ENCODE results near the gene TOMM6. TPM values are rescaled to one million over a fixed set of nuclear protein-coding genes. Genes with fewer than 3 reads are reported as not detected.

TOMM6 gene
- total RNA-seq, 1 experiment from 2014 or later: 192 TPM

- no peaks in the 10 kb centered on the region for H3K27me3 ChIP-seq (replicated peaks)
- no peak overlapping the region for H3K27ac ChIP-seq
- no peaks in the 10 kb centered on the region for H3K4me1 ChIP-seq (replicated peaks)
- no peak for DNase-seq (ENCODE audit: low read depth in 1 of 2, low spot score in 2 of 2)
- no peaks in the 10 kb centered on the region for H3K36me3 ChIP-seq
- no peaks in the 10 kb centered on the region for H3K9me3 ChIP-seq (replicated peaks)
- no peak overlapping the region for H3K4me3 ChIP-seq
Observed at GRCh38 chr6:41836660-41837052, 49.2 kb downstream of the TOMM6 start.

Other genes starting within 250 kb of the TOMM6 start
- gene FOXP4, start 241.3 kb upstream of the TOMM6 start, total RNA-seq (2014; rRNA removed; shearing (Covaris generic)): 3.9 and 5.1 TPM in 2 replicates
- gene MDFI, start 149.2 kb upstream of the TOMM6 start, total RNA-seq (2014; rRNA removed; shearing (Covaris generic)): not detected in 2 replicates
- 3.4 and 6.5 TPM in 2 replicates for gene TFEB, start 52.1 kb upstream of the TOMM6 start, total RNA-seq (2014; rRNA removed; shearing (Covaris generic))
- not detected in 2 replicates for gene PGC, start 40.3 kb upstream of the TOMM6 start, total RNA-seq (2014; rRNA removed; shearing (Covaris generic))
- 1.5 and 2.0 TPM in 2 replicates for gene FRS3, start 7.8 kb upstream of the TOMM6 start, total RNA-seq (2014; rRNA removed; shearing (Covaris generic))
- not detected in 2 replicates for gene PRICKLE4, start 6.9 kb upstream of the TOMM6 start, total RNA-seq (2014; rRNA removed; shearing (Covaris generic))
- gene USP49, start 107.7 kb downstream of the TOMM6 start, total RNA-seq (2014; rRNA removed; shearing (Covaris generic)): 1.0 and 2.3 TPM in 2 replicates
- 31.9 and 46.8 TPM in 2 replicates for gene MED20, start 133.4 kb downstream of the TOMM6 start, total RNA-seq (2014; rRNA removed; shearing (Covaris generic))
- gene BYSL, start 133.8 kb downstream of the TOMM6 start, total RNA-seq (2014; rRNA removed; shearing (Covaris generic)): 21.5 and 24.2 TPM in 2 replicates
- 75.1 and 102 TPM in 2 replicates for gene CCND3, start 154.1 kb downstream of the TOMM6 start, total RNA-seq (2014; rRNA removed; shearing (Covaris generic))

Measured in SJSA1 (cell line).